ENCODE data around the gene TVP23C.

- TF ChIP-seq POLR2A (IDR thresholded peaks at IDR 0.05; ENCODE audit: low read length) (no peak), GATA1 (IDR thresholded peaks at IDR 0.05; ENCODE audit: low read depth, low read length) (no peak)
These were observed 54.2 kb downstream of the TVP23C start for GRCh38 chr17:15509095-15509494.

Data from erythroblast (primary cell).